Transverse colon (tissue), 4 donors: Measurements from ENCODE around the gene TMEM30B. TPM values are rescaled to one million over a fixed set of nuclear protein-coding genes. Genes with fewer than 3 reads are reported as not detected.

ENCODE experiments used
- DNase-seq: peaks from one replicate; pipeline ENCODE4 v3.0.0-alpha.2; 2019
- H3K27ac ChIP-seq, 4 donors: fragments of 200-600 bp; sonication (generic); 2 replicates each; pipeline ENCODE4 v1.5.1; 2016 to 2018; ENCODE audit warnings: inconsistent platforms in 4 of 4
- H3K27me3 ChIP-seq: fragments of 200-600 bp; sonication (generic); 2 replicates; pipeline ENCODE4 v1.5.1; 2017; ENCODE audit warnings: inconsistent platforms
- H3K36me3 ChIP-seq, 4 donors: fragments of 200-600 bp; sonication (generic); 2 replicates each; pipeline ENCODE4 v1.5.1; 2017 to 2019; ENCODE audit warnings: inconsistent platforms in 4 of 4
- H3K4me1 ChIP-seq, 4 donors: fragments of 200-600 bp; sonication (generic); 2 replicates each; pipeline ENCODE4 v1.5.1; 2017 to 2020; ENCODE audit warnings: inconsistent platforms in 4 of 4
- H3K4me3 ChIP-seq, 4 donors: fragments of 200-600 bp; sonication (generic); 1 replicate in 1 of 4; 2 replicates in 3 of 4; pipeline versions ENCODE4 v1.5.1 to v1.6.1; 2017 to 2019; ENCODE audit warnings: inconsistent platforms in 4 of 4
- H3K9me3 ChIP-seq, 2 donors: fragments of 200-600 bp; sonication (generic); 2 replicates each; pipeline ENCODE4 v1.5.1; 2017 to 2019; ENCODE audit warnings: inconsistent platforms in 2 of 2
- CTCF ChIP-seq, 5 experiments: fragments of 200-600 bp in 3 of 5; fragments of 450-650 bp in 2 of 5; sonication (generic) in 3 of 5; IDR thresholded peaks; 1 replicate in 2 of 5; 2 replicates in 3 of 5; pipeline ENCODE4 v1.5.1; 2016 to 2017; ENCODE audit warnings: antibody characterized with exemption in 5 of 5, inconsistent platforms in 3 of 5, mild to moderate bottlenecking in 2 of 5, moderate library complexity in 1 of 5
- EP300 ChIP-seq: sonication (generic); formaldehyde crosslinking; IDR thresholded peaks from one replicate; pipeline ENCODE4 v1.6.1; 2017; ENCODE audit warnings: antibody characterized with exemption, low read depth
- POLR2A ChIP-seq: fragments of 450-650 bp; IDR thresholded peaks from one replicate; pipeline ENCODE4 v1.6.1; 2016; ENCODE audit warnings: antibody characterized with exemption, mild to moderate bottlenecking, moderate library complexity
- POLR2AphosphoS5 ChIP-seq, 3 donors: sonication (generic); formaldehyde crosslinking; IDR thresholded peaks; one replicate each; pipeline ENCODE4 v1.6.1; 2016; ENCODE audit warnings: antibody characterized with exemption in 3 of 3
- WGBS, 2 donors: methylation state at CpG; one replicate each; pipeline ENCODE4 v1.1.5; 2018; ENCODE audit warnings: low coverage in 1 of 2; 5-methylcytosine and 5-hydroxymethylcytosine counted together
- in situ Hi-C, 4 donors: fragments of 200-750 bp; cut with MboI; loops; one replicate each; pipeline versions ENCODE4 v1.15.0 to v1.15.1; 2017; ENCODE audit warnings: low sequenced_read_pairs in 3 of 4, low pct_ligation_motif_present in 1 of 4, low pct_unique_long_range_greater_than_20kb in 1 of 4
- intact Hi-C: fragments of 100-400 bp; cut with DNase I; formaldehyde crosslinking; loops from one replicate; pipeline ENCODE4 v1.15.1; 2023; ENCODE audit warnings: low total_unique reads
- total RNA-seq, 4 donors: library from RNA; depleted of rRNA; stranded (reverse); fragments of >200 nt; gene quantifications; one replicate each; pipeline ENCODE4 v1.1.0, GENCODE V29; 2016

Gene TMEM30B
- total RNA-seq, 4 donors from 2014 or later = 50.4 to 141 (median 71.2) TPM

DNA sequence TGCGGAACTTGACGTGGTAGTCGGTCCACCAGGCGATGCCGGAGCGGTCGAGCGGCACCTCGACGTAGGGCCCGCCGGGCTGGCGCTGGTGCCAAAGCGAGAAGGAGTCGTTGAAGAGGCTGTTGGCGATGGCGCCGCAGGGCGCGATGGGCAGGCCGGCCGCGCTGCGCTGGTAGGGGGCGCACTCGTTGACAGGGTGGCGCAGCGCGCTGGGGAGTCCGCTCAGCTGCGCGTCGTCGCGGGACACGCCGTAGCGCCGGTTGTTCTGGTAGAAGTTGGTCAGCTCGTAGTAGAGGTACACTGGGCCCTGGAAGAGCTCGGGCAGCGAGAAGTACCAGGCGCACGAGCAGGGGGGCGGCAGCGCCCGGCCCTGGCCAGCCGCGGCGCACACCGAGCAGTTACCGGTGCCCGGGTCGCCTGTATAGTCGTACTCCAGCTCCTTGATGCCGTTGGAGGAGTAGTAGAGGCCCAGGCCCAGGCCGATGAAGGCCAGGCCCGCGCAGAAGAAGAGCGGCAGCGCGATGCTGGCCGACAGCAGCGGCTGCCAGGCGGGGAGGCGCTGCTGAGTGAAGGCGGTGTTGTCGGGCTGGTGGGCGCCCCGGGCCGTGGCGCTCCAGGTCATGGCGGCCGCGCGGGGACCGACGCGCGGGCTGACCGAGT lies 482 bp downstream of the TMEM30B start:
- Histone ChIP-seq H3K9me3 (no peaks in the 10 kb centered on the region), H3K36me3 (no peaks in the 10 kb centered on the region), H3K27ac (peak overlapping the region; percentile 89 to 97 (median 94)), H3K4me1 (peaks cover 0 to 38% (median 8%) of the 10 kb centered on the region in 4 donors), H3K4me3 (peak overlapping the region; percentile 13 to 70 (median 54)), H3K27me3 (peaks cover 18% of the 10 kb centered on the region)
- intact Hi-C loops = no loop called here
- peak; percentile 69 for DNase-seq
- in situ Hi-C loops = loop anchor here in 3 of 4 donors (25.0 kb wide), 2 partner anchors 457 to 557 kb away; no protein-coding TSS in a partner anchor
- TF ChIP-seq POLR2AphosphoS5 (IDR thresholded peaks at IDR 0.05) (peak in 2 of 3 donors; percentile 78 to 82), EP300 (no peak), POLR2A (peak; percentile 68), CTCF (IDR thresholded peaks at IDR 0.05) (peak; percentile 26 to 75 (median 43))
- 9% methylated on average over 63 of the region's 81 CpGs; no CpG with 5 or more reads in 1 of the 2 donors for WGBS, 2 donors

GRCh38 chr14:61280092-61280525 lies 1.0 kb downstream of the TMEM30B start:
- DNase-seq = peak; percentile 30
- H3K27me3 ChIP-seq = peaks cover 18% of the 10 kb centered on the region
- H3K36me3 ChIP-seq = no peaks in the 10 kb centered on the region
- H3K27ac ChIP-seq = peak overlapping the region; percentile 89 to 97 (median 94)
- no peaks in the 10 kb centered on the region for H3K9me3 ChIP-seq
- peak overlapping the region; percentile 13 to 70 (median 54) for H3K4me3 ChIP-seq
- TF ChIP-seq POLR2A = no peak
- peak in 1 of 5 experiments; percentile 39 for TF ChIP-seq CTCF (IDR thresholded peaks at IDR 0.05)
- no peak for TF ChIP-seq POLR2AphosphoS5 (IDR thresholded peaks at IDR 0.05)
- peaks cover 0 to 32% (median 3%) of the 10 kb centered on the region in 4 donors for H3K4me1 ChIP-seq
- in situ Hi-C loops = loop anchor here in 3 of 4 donors (25.0 kb wide), 2 partner anchors 457 to 557 kb away; no protein-coding TSS in a partner anchor
- 23 to 40% methylated on average over 2 to 40 of the region's 47 CpGs for WGBS, 2 donors
- intact Hi-C loops = no loop called here

DNA sequence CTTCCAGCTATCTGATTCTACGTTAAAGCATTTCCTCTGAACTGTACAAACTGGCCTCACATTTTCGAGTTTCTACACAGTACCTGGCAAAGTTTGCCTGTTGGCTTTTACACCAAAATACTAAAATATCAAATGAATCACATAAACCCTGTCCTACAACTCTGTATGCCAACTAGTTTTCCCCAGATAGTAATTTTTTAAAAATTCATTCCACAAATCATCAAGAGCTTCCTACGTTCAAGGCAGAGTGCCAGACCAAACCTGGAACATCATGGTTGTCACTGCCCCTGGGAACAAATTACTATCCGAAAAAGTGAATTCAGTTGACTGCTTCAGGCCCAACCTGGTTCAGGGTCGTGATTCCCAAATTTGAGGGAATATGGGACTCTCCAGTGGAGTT lies 2.1 kb downstream of the TMEM30B start:
- in situ Hi-C loops (loop anchor here in 3 of 4 donors (10.0 to 25.0 kb wide), 3 partner anchors 458 to 558 kb away; no protein-coding TSS in a partner anchor), intact Hi-C loops (no loop called here)
- peak overlapping the region in 3 of 4 donors; percentile 52 to 70 (median 57) for H3K4me3 ChIP-seq
- H3K4me1 ChIP-seq = peaks cover 0 to 24% (median 2%) of the 10 kb centered on the region in 4 donors
- DNase-seq = no peak
- H3K27ac ChIP-seq = peak overlapping the region; percentile 89 to 97 (median 94)
- no peaks in the 10 kb centered on the region for H3K36me3 ChIP-seq
- WGBS, 2 donors = 43 to 60% methylated on average over 1 to 5 of the region's 5 CpGs
- no peaks in the 10 kb centered on the region for H3K9me3 ChIP-seq
- TF ChIP-seq EP300 = no peak
- no peak for TF ChIP-seq POLR2A
- no peak for TF ChIP-seq CTCF (IDR thresholded peaks at IDR 0.05)
- no peak for TF ChIP-seq POLR2AphosphoS5 (IDR thresholded peaks at IDR 0.05)
- peaks cover 18% of the 10 kb centered on the region for H3K27me3 ChIP-seq

- 43 to 54% methylated on average over 4 of the region's 4 CpGs for WGBS, 2 donors
- Histone ChIP-seq H3K36me3 (no peaks in the 10 kb centered on the region), H3K4me1 (peaks cover 0 to 21% (median 6%) of the 10 kb centered on the region in 4 donors), H3K27me3 (peaks cover 18% of the 10 kb centered on the region), H3K9me3 (no peaks in the 10 kb centered on the region), H3K27ac (peak overlapping the region; percentile 31 to 56 (median 42)), H3K4me3 (peak overlapping the region in 1 of 4 donors; percentile 70)
- no peak for DNase-seq
- in situ Hi-C loops = loop anchor here in 3 of 4 donors (10.0 to 25.0 kb wide), 3 partner anchors 460 to 560 kb away; no protein-coding TSS in a partner anchor
- TF ChIP-seq POLR2AphosphoS5 (IDR thresholded peaks at IDR 0.05) (no peak), POLR2A (no peak)
- intact Hi-C loops = no loop called here
Observed at GRCh38 chr14:61277784-61278183, 3.4 kb downstream of the TMEM30B start.
